AG08396 (cell line): Measurements from ENCODE around the gene CAMTA1.
A peak's percentile ranks its signal among the peaks of the same experiment; 100 is the strongest.
"Not testable (repeated sequence)": the region's sequence is repeated elsewhere in the genome, so short reads cannot be mapped to it uniquely, and the experiment has no call there.

Experiments
- DNase-seq: peaks from one replicate; pipeline ENCODE4 v3.0.0; 2012; ENCODE audit warnings: low spot score, mixed read lengths

The CAMTA1 gene

GRCh38 chr1:6785318-6785727, at the start of gene CAMTA1:
CAMTA1 (plus strand) TSS chr1:6785454; CDS start chr1:6785531, 77 bp downstream.
- no peak for DNase-seq

DNA sequence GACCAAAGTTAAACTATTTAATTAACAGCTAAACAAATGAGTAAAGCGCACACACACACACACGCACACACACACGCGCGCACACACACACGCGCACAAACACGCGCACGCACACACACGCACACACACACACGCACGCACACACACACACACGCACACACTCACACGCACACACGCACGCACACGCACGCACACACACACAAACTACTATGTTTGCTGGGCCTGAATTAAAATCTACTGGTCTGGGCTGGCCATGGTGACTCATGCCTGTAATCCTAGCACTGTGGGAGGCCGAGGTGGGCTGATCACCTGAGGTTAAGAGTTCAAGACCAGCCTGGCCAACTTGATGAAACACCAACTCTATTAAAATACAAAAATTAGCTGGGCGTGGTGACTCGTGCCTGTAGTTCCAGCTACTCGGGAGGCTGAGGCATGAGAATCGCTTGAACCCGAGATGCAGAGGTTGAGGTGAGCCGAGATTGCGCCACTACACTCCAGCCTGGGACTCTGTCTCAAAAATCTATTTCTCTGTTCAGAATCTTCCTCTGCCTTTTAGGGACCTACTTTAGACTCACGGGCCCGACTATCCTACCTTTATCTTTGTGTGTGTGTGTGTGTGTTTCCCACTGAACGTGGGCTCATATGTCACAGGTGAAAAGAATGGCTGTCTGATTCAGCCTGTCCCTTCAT, 46.1 kb upstream of the CAMTA1 start:
- DNase-seq, result no peak

DNA sequence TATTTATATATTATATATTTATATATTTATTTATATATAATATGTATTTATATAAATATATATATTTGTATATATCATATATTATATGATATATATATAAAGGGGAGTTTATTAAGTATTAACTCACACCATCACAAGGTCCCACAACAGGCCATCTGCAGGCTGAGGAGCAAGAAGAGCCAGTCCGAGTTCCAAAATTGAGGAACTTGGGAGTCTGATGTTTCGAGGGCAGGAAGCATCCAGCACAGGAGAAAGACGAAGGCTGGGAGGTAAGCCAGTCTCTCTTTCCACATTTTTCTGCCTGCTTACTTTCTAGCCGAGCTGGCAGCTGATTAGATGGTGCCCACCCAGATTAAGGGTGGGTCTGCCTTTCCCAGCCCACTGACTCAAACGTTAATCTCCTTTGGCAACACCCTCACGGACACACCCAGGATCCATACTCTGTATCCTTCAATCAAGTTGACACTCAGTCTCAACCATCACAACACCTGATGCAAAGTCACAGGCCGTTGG, 42.5 kb upstream of the CAMTA1 start:
- not testable (repeated sequence) for DNase-seq

- DNase-seq, result peak; percentile 78
These were observed 41.8 kb upstream of the CAMTA1 start for GRCh38 chr1:6743189-6744101.

GRCh38 chr1:6745073-6745472, 40.2 kb upstream of the CAMTA1 start:
- no peak for DNase-seq

DNA sequence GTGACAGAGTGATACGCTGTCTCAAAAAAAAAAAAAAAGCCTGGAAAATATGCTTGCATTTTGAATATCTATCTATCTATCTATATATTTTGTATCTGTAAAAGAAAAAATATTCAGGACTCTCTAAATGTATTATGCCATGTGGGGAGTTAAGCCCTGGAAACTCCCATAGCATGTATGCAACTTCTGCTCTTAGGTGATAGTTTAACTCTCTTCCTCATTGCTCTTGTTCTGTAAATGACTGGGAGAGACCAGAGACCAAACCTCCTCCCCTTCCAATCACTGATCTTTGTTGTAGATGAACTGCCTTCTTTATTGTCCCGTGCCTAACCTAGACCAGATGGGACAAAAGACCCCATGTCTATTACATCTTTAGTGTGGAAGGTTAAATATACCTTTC, 37.6 kb upstream of the CAMTA1 start:
- no peak for DNase-seq

- DNase-seq, result no peak
These were observed 34.8 kb upstream of the CAMTA1 start for GRCh38 chr1:6750490-6750889.

- DNase-seq, result no peak
These were observed 31.7 kb upstream of the CAMTA1 start for GRCh38 chr1:6753320-6754140.

GRCh38 chr1:6756457-6756856, 28.8 kb upstream of the CAMTA1 start:
- DNase-seq, result no peak

DNA sequence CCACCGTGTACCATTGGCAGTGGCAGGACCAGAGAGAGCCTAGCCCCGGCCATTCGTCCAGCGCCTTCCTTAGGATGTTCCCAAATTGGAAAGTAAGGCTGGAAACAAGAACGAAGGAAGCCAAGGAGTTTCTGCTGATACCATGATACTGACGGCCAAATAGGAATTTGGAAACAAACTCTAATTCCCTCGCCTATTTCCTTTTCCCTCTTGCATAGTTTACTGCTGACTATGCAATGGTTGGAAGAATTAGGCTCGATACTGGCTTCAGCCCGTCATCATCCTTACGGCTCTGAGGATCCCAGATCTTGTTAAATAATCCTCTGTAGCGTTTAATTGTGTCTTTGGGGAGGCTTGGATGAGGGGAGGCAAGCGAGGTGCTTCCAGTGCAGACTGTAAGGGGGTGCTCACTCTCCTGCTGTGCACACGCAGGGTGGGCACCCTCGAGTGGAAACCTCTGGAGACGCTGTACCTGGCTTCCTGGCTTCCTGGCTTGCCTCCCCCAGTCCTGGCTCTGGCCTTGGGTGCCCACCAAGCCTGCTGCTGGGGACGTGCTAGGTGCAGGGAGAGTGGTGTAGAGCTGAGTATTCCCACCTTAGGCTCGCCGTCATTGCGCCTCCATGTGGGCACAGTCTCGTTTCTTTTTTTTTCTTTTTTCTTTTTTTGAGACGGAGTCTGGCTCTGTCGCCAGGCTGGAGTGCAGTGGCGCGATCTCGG, 27.4 kb upstream of the CAMTA1 start:
- DNase-seq, result no peak

DNA sequence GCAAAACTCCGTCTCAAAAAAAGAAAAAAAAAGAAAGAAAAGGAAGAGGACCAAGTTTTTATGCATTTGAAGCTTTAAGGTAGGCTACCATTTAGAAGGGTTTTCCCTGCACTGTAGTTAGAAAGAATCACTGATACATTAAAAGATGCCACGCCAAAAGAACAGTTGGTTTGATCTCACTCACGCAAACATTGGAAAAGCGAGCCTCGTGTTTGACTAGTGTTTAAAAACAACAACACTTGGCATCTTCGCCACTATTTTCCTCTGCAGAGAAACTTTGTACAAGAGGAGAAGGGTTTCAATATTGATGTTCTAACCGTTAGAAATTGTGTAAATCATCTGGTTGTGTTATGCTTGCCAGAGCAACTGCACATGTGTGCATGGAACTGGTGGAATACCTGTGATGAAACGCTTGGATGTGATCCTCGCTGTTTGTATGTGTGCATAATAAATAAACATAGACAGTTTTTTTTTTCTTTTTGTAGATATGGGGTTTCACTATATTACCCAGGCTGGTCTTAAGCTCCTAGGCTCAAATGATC, 24.0 kb upstream of the CAMTA1 start:
- no peak for DNase-seq

DNA sequence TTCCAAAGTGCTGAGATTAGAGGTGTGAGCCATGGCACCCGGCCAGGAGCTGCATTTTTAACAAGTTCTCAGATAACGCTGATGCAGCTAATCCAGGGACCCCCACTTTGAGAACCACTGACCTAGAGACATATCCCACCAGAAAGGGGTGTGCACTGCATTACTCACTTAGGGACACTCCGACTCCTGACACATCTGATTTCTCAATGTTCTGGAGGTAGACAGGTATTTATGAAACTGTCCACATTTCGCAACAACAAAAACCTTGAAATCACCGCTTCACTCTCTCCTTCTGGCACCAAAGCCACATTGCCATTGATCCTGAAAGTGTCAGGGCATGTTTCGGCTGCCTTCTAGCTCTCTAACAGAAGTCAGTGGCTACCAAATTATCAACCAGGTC, 23.2 kb upstream of the CAMTA1 start:
- DNase-seq, result no peak

DNA sequence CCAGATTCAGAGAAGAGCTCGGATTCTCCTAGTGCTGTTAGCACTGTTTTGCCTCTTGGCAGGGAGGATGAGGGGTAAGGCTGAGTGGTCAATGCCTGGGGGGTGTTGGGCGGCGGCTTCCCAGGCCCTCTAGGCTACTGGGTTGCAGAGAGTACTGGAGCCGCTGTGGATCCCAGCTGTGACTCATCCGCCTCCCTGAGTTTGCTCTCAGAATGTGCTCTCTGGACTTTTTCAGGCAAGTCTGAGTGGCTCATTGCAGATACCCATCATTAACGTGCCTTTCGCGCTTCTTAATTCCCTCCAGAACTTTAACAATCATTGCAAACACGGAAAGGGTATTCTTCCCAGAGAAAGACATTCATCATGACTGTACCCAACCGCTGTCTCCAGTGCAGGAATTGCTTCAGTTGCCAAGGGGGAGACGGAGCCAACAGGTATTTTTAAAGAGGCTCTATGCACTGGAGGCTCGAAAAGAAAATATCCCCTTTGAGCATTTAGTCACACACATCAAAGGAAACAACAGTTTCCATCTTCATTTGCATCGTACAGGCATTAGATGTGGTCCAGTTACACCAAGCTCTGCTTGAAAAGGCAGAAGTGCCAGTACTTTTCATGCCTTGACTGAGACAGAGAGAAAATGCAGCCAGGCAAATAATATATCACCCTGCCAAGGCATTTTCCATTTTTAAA, 14.4 kb upstream of the CAMTA1 start:
- peak; percentile 60 for DNase-seq

DNA sequence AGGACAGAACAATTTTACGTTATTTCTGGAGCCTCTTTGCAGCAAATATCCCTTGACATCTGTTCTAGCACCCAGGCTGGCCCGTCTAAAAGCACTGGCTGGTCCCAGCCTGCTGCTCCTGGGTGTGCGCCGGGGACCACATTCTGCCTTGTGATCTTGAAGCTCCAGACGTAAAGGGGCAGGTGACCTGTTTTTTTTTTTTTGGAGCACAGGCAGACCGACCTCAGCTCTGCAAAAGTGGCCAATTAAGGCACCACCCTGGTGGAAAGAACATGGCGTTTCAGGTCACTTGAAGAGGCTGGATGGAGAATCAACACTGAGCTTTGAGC, 13.8 kb upstream of the CAMTA1 start:
- no peak for DNase-seq

DNA sequence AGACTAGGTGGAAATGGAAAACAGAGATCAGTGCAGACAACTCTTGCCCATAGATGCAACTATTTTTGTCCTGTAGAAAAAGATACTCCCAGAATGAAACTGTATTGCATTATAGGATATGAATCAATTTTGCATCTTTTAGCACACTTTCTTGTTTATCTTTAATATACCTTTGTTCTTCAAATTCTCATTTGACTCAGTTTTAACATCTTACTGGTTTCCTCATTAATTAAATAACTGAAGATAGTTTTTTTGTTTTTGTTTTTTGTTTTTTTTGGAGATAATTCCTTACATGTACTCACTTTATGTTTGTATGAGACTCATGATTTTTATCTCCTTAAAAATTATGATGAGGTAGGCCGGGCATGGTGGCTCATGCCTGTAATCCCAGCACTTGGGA, 10.9 kb upstream of the CAMTA1 start:
- DNase-seq, result no peak

DNA sequence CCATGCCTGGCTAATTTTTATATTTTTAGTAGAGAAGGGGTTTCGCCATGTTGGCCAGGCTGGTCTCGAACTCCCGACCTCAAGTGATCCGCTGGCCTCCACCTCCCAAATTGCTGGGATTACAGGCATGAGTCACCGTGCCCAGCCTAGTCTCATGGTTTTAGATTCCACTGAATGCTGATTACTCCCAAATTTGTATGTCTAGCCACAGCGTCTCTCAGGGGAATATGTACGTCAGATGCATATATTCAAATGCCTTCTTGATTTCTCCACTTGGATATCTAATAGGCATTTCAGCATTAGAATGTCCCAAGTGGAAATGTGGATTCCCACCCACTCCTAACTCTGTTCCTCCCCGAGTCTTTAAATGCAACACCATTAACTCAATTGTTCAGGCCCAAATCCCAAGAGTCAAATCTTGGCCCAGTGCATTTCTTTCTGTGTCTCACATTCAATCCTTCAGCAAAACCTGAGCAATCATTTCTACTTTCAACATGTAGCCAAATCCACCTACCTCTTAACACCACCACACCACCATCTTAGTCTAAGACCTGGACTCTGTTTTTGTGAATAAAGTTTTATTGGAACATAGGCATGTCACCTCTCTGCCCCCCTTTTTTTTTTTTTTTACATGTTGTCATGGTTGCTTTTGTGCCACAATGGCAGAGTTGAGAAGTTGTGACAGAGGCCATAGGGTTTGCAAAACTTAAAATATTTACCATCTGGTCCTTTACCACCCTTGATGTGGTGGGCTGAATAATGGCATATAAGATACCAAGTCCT, 9.8 kb upstream of the CAMTA1 start:
- DNase-seq, result no peak

- DNase-seq, result no peak
These were observed 8.9 kb upstream of the CAMTA1 start for GRCh38 chr1:6776389-6776788.

GRCh38 chr1:6776895-6777294, 8.4 kb upstream of the CAMTA1 start:
- no peak for DNase-seq

DNA sequence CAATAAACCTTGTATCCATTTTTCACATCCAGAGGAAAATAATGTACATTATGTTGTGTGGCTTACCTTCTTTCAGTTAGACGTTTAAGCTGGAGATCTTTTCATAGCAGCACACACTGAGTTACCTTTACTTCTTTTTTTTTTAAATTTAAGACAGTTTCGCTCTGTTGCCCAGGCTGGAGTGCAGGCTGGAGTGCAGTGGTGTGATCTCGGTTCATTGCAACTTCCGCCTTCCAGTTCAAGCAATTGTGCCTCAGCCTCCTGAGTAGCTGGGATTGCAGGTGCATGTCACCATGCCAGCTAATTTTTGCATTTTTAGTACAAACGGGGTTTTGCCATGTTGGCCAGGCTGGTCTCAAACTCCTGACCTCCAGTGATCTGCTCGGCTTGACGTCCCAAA, 7.4 kb upstream of the CAMTA1 start:
- DNase-seq, result no peak
